RKO (cell line): Measurements from ENCODE around the gene COMMD7.

Source experiments
- DNase-seq: peaks from one replicate; pipeline ENCODE4 v3.0.0-alpha.2; 2016; ENCODE audit warnings: low spot score

COMMD7 gene

DNA sequence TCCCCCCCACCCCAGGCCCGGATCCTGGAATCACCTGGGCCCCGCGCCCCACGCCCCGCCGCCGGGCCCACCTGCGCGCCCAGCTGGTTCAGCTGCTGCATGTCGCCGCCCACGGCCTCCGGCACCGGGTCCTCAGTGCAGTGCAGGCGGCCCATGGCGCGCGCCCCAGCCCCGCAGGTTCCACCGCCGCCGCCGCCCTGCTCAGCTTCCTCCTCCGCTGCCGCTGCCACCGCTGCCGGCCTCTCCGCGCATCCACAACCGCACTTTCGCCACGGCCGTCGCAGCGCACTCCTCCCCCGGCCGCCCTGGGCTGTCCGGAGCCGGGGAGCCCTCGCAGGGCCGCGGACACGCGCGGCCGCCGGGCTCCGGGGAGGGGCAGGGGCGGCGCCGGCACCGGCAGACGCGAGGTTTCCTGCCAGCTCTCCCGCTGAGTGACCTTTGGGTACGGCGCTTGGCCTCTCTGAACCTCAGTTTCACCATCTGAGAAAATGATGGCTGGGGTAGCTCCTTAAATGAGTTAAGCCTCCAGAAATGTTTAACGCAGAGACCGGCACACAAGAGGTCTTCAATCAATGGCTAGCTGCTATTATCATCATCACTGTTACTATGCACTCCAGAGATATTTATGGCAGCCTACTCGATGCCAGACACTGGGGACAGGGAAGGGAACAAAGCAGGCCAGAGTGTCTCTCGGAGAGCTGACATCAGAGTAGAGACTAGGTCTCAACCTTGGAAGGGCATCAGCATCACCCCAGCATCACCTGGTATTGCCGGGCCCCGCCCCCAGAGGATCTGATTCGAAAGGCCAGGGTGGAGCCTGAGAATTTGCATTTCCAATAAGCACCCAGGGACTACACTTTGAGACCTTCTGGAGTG lies at the start of gene COMMD7:
TSS of gene COMMD7 (minus strand) at position 231 of the 876 bp plus-strand sequence. CDS start at position 155, 76 bp downstream.
- peak; percentile 71 for DNase-seq

DNA sequence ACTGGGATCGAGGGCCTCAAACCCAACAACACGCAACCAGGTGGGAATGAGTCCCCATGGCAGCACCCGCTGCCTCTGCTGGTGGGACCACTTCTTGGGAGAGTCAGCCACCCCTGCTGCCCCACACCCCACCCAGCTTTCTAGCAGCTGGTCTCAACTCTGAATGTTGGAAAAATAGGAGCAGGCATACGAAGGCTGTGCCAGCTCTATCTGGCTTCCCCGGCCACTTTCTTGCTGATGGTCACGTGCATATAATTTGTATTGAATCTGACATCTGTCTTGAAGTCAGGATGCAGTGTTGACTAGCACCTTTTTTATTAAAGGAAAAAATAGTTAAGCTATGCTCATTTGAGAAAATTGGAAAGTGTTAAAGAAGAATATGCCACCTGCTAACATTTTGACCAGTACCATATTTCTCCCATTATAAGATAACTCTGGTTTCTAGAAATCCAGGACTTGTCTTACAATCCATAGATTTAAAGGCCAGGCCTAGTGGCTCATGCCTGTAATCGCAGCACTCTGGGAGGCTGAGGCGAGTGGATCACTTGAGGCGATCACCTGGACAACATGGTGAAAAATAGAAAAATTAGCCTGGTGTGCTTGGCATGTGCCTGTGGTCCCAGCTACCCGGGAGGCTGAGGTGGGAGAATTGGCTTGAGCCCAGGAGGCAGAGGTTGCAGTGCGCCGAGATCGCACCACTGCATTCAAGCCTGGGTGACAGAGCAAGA lies 49.6 kb upstream of the COMMD7 start:
- no peak for DNase-seq

DNA sequence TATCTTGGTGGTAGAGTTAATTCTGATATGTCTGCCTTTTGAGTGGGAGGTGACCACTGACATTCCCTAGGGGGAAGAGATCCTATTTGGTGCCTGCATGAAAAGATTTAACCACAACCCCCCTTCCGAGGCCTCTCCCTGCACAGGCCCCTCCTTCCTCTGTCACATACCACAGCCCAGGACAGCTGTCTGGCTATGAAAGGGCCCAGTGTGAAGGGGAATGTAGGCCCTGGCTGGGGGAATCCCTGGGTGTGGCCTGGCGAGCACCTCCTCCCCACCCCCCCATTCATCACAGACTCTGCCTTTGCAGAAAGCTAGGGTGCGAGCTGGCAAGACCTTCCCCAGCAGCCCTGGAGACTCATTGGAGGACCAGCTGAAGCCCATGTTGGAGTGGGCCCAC lies 49.0 kb upstream of the COMMD7 start:
- no peak for DNase-seq

DNA sequence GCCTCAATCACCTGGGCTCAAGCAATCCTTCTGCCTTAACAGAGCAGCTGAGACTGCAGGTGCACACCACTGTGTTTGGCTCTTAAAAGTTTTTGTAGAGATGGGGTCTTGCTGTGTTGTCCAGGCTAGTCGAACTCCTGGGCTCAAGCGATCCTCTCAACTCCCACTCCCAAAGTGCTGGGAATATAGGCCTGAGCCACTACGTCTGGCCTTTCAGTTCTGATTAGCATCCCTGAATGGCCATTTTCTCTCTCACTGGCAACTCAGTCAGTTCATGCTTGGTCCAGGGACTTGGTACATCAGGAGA lies 47.4 kb upstream of the COMMD7 start:
- no peak for DNase-seq

DNA sequence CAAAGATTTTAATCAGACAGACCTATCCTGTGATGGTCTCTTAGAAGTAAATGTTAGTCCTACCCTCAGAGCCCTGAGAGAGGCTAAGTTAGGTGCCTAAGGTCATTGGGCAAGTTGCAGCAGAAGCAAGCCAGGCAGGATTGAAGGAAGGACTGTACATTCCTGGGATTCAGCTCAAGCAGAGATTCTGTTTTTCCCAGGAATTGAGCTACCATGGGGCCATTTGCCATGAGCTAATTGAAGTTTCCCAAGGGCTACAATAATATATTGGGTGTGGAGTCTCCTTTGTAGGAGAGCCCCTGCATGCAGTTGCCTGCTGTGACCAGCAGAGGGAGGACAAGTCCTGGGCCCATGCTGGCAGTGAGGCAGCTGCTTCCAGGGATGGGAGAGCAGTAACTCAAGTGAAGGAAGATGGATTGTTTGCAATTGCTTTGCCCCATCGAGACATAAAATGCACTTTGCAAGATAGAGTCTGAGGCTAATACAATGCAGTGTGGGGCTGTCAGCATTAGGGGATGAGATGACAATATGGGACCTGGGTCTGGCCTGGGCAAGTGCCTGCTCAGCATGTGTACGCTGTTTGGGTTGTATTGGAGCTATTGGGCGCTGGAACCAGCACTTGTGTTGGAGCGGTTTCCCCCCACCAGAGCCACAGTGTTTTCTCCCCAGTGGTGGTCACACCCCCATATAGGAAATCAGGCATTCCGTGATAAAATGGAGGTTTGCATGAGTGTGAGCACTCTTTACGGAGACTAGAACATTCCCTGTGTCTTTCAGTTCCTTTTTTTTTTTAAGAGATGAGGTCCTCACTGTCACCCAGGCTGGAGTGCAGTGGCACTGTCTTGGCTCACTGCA lies 46.9 kb upstream of the COMMD7 start:
- peak; percentile 81 for DNase-seq

DNA sequence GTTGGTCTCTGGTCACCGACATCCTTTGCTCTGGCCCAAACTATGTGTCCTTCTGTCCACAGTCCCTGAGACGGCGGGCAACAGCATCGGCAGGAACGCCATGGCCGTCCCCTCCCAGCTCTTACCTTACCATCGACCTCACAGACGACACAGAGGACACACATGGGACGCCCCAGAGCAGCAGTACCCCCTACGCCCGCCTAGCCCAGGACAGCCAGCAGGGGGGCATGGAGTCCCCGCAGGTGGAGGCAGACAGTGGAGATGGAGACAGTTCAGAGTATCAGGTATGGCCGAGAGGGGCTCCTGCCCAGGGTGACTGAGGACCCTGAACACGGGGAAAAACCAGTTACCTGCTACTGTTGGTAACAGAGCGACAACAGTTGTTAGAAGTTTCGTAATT lies 43.9 kb upstream of the COMMD7 start:
- no peak for DNase-seq

DNA sequence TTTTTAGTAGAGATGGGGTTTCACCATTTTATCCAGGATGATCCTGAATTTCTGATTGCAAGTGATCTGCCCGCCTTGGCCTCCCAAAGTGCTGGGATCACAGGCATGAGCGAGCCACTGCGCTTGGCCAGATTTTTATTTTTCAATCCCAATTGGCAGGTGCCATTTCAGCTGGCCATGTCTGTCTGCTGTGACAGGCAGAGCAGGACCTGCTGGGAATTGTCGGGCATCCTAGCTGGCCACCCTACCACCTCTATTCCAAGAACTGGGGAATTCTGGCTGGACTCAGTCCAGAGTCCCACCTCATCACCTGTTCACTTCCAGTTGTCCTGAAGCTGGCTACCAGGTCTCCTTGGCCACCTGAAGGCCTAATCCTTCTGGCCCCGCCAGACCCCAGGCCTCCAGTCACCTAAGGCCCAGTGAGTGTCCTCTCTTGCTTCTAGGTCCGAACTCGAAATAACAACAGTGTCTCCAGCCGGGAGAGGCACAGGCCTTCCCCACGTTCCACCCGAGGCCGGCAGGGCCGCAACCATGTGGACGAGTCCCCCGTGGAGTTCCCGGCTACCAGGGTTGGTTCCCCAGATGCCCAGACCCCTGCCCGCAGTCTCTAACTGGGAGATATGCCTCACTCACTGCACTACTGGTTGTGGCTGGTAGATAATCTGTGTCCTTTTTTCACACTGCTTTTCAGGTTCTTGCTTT lies 42.9 kb upstream of the COMMD7 start:
- no peak for DNase-seq

DNA sequence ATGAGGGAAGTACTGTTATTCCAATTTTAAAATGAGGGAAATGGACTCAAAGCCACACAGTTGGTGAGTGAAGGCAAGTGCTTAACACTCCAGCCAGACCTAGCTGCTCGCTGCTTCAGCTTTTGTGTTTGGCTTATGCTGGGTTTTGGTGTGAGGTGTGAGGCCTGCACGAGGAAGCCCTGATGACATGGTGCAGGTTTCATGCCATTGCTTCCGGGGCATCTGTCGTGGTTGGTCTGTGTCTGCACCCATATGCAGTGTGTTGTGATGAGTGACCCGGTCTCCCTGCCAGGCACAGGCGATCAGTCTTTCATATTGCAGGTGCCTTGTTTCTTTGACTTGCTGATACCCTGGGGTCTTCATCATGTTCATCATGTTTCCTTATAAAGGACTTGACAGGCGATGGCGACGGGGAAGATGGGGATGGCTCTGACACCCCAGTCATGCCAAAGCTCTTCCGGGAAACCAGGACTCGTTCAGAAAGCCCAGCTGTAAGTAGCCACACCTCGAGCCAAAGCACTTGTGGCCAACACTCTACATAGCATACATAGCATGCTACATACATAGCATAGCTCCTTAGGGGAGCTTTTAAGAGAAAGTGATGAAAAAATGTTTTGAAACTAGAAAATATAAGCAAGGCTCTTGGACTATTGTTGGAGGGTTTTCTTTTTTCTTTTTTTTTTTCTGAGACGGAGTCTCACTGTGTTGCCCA lies 41.3 kb upstream of the COMMD7 start:
- DNase-seq = no peak

DNA sequence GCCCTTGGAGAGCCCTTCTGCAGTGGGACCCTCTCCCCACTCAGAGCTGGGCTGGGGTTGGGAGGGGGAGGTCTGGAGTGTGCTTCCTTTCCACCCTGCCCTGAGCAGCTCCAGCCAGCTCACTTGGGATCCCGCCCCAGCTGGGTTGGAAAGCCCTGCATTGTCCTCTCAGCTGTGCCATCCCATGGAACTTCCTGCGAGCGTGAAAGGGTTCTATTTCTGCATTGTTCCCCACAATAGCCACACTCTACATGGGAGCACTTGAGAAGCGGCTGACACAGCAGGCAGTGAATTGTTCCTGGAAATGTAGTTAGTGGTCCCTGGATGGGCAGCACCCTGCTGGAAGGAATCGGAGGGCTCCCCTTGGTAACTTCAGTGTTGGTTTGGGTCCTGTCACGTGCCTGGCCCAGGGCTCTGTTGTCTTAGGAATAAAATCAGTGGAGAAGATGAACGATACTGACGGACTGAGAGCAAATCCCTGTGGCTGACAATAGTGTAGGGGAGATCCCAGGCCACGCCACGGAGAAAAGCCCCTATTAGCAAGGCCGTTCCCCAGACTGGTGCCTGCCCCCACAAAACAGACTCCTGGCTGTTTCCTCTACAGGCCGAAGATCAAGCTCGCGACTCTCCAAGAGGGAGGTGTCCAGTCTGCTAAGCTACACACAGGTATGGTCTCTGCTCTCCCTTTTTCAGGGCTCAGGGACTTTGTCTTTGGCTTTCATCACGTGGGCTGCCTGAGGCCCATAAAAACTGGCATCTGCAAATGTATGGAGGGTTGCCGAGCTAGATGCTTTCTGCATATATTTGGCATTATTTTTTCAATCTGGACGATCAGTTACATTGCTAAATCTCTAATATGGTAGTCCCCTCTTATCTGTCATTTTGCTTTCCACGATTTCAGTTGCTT lies 37.7 kb upstream of the COMMD7 start:
- no peak for DNase-seq

DNA sequence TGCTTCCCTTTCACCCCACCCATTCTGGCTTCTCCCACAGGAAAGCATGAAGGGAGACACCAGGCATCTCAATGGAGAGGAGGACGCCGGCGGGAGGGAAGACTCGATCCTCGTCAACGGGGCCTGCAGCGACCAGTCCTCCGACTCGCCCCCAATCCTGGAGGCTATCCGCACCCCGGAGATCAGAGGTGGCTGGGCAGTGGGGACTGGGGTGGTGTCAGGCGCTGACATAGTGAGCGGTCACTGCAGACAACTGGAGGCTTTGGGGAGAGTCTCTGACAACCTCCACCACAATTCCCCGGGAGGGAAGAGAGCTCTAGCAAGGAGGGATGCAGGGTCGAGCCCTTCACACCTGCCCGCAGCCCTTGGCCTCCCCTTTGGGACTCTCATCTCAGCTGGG lies 37.0 kb upstream of the COMMD7 start:
- DNase-seq = no peak

DNA sequence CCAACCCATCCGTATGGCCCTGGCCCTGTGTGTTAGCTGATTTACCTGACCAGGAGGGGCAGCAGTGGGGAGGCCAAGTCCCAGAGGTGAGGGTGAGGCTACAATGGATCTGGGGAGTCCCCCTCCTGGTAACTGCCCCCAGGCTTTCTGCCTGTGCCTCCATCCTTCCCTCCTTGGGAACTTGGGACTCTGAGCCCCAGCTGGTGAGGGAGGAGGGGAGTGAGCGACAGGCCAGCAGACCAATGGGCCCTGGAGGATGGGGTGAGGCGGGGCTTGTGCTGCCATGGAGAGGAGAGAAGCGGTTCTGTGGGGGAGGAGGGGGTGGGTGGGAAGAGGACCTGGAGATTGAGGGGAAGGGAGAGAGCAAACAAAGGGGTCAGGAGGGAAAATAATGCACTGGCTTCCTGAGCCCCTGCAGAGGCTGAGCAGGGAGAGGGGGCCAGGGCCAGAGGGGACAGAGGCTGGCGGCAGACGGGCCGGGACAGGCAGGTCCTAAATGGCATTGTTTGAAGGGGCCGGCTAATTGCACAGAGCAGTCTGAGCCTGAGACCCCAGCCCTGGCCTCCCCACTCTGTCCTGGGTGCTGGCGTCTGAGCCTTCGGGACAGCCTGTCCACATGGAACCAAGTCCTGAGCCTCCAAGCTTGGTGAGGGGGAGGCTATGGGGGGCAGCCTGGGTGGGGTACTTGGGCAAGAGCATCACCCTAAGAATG lies 36.4 kb upstream of the COMMD7 start:
- DNase-seq = no peak

DNA sequence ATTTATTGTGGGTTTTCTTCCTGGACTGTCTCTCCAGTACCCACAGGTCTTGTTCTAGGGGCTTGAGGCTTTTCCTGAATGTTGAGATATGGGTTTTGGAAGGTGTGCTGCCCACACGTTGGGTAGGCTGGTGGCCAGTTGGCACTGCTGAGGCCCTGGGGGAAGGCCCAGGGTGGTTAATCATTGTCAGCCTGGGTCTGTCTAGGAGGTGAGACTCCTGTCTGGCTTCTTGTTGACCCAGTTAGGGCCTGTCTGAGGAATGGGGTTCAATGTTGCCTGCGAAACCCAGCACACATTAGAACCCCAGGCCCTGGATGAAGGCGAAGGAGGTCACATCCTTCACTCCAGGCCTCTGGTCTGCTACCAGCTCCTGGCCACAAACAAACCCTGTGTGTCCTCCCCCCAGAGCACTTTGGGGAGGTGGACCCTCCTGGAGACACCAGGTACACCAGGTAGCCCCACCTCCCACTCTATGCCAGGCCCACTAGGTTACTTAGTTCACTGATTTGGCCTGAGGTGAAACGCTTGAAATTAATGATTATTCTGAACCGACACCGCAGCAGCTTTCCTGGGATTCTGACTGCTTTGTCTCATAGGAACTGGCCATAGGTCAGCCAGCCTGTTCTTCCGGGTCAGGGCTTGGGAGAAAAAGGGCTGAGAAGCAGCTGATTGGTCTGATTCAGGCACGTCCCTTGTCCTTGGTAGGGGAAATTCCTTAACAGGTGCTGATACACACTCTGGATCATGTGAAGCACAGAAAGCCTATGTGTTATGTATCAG lies 34.1 kb upstream of the COMMD7 start:
- no peak for DNase-seq

DNA sequence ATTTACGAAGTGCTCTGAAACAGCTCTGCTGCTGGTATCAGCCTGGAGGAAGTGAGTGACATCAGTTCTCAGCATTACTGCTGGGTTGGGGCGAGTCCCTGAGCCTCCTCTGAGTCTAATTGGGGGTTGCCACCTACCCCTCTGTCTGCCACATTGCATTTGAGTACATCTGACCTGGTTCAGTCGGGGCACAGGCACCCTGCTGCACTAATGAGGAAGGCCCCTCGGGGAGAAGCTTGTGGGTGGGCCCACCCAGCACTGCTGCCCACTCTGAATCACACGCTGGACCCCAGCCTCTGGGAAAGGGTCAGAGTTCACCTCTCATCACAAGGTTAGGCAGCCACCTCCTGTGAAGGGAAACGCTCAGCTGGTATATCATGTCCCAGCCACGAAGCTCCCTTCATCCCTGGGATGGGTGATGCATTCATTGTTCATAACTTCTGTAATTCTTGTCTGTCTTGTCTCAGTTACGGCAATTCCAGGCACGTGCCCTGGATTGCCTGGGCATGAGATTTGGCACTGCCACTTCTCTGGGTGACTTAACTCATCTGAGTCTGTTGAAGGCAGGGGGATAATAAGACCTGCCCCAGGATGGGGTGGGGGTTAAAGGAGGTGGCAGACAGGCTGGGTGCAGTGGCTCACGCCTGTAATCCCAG lies 32.2 kb upstream of the COMMD7 start:
- no peak for DNase-seq

DNA sequence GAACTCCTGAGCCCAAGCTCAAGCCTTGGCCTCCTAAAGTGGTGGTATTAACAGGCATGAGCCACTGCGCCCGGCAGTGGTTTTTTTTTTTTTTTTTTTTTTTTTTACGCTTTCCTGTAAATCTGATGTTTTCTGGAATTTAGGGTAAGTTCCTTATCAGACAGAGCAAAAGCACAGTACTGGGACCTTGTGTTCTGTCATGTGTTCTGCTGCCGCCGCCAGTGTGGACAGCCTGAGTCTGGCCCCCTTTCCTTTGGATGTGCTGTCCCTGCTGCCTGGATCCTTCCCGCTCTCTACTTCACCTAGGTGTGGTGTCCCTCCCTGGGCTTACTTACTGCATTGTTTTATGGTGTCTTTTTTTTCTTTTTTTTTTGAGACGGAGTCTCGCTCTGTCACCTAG lies 30.6 kb upstream of the COMMD7 start:
- DNase-seq = no peak

DNA sequence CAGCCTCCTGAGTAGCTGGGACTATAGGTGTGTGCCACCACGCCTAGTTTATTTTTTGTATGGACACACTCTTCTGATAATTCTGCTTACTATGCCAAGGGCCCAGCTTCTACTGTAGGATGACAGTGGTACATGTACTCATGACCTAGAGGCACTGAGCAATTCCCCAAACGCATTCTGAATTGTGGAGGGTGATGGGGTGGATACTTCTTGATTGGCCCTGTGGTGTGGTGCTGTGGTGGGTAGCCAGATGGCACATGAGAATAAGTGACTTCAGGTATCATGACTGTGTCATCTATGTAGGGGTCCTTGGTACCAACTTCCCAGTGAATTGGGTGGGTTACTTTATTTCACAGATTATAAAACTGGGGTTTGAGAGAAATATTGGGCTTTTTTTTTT lies 30.0 kb upstream of the COMMD7 start:
- DNase-seq = no peak

DNA sequence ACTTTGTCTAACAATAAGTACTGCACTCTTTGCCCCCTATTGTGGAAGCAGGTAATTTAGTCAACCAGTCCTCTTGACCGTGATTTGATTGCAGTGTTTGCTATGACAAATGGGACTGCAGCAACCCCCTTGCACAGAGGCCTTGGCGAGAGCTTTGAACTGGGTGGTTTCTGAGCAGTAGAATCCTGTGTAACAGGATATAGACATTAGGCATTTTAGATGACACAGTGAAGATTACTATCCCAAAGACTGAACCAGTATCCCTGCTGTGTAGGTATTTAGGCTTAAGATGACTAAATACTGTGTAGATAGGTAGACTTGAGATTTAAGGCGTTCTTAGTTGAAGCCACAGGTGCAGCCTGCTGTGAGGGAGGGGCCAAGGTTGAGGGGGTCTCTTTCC lies 28.8 kb upstream of the COMMD7 start:
- DNase-seq = no peak

DNA sequence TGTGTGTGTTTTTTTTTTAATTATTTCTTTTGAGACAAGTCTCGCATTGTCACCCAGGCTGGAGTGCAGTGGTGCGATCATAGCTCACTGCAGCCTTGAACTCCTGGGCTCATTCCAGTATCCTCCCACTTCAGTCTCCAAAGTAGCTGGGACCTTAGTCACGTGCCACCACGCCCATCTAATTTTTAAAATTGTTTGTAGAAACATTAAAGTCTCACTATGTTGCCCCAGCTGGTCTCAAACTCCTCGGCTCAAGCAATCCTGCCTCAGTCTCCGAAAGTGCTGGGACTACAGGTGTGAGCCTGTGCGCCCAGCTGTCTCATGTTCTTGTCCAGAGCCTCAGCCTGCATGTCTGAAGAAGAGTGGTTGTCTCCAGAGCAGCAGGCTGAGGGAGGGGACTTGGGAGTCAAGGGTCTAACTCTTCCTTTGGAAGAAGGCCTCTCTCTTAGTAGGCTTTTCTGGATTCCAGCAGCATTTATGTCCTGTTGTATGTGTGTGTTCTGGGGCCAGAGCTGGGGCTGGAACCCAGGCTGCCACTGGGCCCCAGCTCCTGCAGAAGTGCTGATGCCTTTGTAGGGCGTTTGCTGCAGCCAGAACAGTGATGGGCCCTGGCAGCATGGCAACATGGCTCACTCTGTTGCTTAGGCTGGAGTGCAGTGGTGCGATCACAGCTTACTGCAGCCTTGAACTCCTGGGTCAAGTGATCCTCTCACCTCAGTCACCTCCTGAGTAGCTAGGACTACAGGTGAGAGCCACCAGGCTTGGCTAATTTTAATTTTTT lies 24.3 kb upstream of the COMMD7 start:
- no peak for DNase-seq
